Measurements from ENCODE around the gene DPH2.

DNA sequence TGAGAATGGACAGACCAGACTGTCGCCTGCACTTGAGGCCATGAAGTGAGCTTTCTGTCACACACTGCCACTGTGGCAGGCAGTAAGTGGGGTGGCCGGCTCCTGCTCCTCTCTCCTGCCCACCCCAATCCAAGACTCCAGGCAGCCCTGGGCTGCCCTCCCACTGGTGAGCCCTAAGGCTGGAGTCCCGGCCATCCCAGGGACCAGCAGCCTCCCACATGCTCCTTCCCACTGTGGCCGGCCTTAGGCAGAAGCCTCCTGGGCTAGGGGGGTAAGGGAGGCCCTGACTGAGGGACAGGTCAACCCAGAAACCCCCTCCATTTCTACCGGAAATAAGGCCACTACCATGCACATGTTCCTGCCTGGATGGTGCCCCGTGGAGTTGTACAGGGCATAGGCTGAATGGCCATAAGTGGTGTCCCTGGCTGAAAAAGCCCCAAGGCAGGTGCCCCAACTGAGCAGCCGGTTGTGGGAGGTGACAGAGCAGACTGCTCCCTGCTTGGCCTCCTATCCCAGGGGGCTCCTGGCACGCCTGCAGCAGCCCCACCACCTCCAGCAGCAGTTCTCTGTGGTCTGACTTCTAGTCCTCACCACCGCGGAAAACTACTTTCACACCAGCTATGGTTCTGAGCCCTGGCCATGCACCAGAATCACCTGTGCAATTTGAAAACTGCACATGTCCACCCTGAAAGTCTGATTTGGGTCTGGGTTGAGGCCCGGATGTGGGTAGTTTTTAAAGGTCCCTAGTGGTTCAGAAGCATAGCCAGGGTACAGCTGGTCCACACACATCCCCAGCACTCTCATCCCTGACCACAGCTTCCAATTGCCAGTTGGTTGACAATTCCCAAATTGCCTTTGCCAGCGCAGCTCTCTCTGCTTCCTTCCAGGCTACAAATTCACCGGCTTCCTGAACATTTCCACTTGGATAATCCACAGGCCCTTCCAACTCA lies 37.8 kb upstream of the DPH2 start:
- TF ChIP-seq, protein P1, sequence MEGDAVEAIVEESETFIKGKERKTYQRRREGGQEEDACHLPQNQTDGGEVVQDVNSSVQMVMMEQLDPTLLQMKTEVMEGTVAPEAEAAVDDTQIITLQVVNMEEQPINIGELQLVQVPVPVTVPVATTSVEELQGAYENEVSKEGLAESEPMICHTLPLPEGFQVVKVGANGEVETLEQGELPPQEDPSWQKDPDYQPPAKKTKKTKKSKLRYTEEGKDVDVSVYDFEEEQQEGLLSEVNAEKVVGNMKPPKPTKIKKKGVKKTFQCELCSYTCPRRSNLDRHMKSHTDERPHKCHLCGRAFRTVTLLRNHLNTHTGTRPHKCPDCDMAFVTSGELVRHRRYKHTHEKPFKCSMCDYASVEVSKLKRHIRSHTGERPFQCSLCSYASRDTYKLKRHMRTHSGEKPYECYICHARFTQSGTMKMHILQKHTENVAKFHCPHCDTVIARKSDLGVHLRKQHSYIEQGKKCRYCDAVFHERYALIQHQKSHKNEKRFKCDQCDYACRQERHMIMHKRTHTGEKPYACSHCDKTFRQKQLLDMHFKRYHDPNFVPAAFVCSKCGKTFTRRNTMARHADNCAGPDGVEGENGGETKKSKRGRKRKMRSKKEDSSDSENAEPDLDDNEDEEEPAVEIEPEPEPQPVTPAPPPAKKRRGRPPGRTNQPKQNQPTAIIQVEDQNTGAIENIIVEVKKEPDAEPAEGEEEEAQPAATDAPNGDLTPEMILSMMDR (IDR thresholded peaks at IDR 0.05) = no peak
- TF ChIP-seq POLR2A (IDR thresholded peaks at IDR 0.05) = no peak
- no peak for TF ChIP-seq POLR2AphosphoS5 (IDR thresholded peaks at IDR 0.05)
- no peak for TF ChIP-seq EP300 (IDR thresholded peaks at IDR 0.05)

Data from sigmoid colon (tissue), 4 donors.